NCI-H146 treated with DMSO at 0.1 percent for 48 hours (cell line): Measurements from ENCODE around the gene SLC25A23.
"Not testable (repeated sequence)": the region's sequence is repeated elsewhere in the genome, so short reads cannot be mapped to it uniquely, and the experiment has no call there.

Experiments used
- DNase-seq: peaks from one replicate; lab custom pipeline; 2025; ENCODE audit not compliant: unreplicated experiment; lab: John Stamatoyannopoulos, UW

The SLC25A23 gene

DNA sequence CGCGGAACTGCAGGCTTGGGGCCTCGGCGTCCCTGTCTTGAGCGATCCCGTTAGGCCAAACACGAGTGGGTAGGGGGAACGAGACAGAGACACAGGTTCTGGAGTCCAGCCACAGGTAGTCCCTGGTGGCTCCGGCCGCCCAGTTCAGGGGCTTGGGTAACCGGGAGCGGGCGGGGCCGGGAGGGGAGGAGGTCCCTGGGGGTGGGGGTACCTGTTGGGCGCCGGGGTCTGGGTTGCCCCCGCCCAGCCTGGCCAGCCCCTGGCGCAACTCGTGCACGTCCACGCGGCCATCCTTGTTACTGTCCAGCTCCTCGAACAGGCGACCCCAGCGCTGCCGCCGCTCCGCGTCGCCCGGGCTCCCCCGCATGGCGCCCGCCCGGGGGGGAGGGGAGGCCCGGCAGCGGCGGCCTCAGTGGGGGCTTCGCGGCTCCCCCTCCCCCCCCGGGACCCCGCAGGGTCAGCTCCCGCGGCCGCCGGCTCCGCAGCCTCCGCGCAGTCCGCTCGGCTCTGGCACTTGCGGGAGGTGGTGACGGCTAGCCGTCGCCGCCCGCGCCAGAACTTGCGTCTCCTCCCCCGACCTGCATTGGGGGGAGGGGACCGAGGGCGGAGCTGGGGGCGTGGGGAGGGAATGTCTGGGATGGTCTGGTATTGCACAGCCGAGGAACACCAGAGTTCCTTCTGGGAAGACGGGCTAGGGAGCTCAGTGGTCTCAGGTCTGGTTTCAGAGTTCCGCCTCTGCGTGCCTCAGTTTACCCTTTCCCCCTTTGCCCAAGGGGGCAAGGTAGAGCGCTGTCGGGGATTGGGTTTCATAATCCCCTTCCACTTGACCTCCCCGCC lies at the start of gene SLC25A23:
Gene SLC25A23 (minus strand): TSS at position 531 of the 837 bp plus-strand sequence. CDS start 164 bp downstream, at position 367.
- DNase-seq, result no peak

GRCh38 chr19:6508028-6508771 lies 48.6 kb upstream of the SLC25A23 start:
- not testable (repeated sequence) for DNase-seq

- DNase-seq, result no peak
These were observed 44.0 kb upstream of the SLC25A23 start for GRCh38 chr19:6503407-6504201.

GRCh38 chr19:6501740-6502648 lies 42.4 kb upstream of the SLC25A23 start, which contains the start of gene TUBB4A:
TUBB4A (minus strand) TSS chr19:6502309; CDS start chr19:6502212, 97 bp downstream.
- DNase-seq, result no peak

DNA sequence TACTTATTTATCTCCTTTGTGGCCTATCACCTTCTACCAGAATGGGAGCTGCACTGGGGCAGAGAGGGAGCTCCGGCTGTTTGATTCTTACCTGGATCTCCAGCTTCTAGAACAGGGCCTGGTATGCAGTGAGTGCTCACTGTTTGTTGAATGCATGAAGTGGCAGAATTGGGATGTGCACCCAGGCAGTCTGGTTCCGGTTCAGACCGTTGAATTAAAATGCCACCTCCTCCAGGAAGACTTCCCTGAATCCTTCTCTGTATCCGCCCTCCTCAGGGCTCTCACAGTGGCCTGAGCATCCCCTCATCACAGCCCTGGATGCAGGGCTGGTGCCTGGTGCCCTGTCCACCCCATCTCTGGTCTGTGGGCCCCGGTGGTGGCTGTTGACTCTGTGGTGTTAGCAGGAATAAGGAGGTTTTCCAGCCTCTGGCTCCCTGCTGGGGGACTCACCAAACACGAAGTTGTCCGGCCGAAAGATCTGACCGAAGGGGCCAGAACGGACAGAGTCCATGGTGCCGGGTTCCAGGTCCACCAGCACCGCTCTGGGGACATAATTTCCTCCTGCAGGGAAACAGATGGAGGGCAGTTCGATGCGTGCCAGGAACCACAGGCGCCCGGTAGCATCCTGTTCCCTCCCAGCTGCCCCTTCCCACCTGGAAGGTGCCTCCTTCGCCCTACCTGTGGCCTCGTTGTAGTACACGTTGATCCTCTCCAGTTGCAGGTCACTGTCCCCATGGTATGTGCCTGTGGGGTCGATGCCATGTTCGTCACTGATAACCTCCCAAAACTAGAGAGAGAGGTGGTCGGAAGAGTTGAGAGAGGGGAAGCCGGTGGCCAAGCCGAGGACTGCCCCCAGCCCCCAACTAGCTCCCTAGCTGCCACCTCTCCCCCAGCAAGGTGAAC lies 41.5 kb upstream of the SLC25A23 start:
- DNase-seq, result no peak

GRCh38 chr19:6499052-6499790 lies 39.6 kb upstream of the SLC25A23 start:
- no peak for DNase-seq

DNA sequence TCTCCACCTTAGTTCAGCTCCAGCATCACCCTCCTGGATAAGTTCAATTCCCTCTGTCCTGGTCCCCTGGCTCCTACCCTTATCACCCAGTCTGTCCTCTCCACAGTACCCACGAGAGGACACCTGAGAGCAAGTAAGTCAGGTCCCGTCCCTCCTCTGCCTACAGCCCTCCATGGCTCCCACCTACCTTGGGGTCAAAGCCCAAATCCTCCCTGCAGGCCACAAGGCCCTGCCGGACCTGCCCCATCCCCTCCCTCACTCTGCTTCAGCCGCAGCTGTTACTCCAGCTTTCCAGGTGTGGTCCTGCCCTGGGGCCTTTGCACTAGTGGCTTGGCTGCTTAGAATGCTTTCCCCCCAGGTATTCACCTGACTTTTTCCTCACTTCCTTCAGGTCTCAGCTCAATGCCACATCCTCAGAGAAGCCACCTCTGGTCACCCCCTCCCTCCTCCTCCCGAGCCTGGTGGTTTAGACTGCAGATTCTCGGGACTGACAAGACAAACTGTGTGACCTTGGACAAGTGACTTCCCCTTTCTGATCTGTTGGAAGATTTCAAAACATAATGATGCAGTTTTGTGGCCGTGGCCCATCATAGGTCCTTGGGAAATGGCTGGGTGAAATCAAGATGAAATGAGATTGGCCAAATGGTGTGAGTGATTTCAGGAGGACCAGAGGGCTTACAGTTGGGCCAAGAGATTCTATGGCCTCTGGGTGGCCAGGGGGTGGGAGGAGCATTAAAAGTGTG lies 38.9 kb upstream of the SLC25A23 start:
- no peak for DNase-seq

DNA sequence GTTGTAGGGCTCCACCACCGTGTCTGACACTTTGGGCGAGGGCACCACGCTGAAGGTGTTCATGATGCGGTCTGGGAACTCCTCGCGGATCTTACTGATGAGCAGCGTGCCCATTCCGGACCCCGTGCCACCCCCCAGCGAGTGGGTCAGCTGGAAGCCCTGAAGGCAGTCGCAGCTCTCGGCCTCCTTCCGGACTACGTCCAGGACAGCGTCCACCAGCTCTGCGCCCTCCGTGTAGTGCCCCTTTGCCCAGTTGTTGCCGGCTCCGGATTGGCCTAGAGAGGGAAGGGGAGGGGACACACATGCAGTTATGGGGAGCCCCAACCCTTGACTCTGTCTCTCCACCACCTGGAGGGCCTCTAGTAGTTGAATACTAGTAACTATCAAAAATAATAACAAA lies 36.4 kb upstream of the SLC25A23 start:
- no peak for DNase-seq

GRCh38 chr19:6494438-6495036 lies 34.9 kb upstream of the SLC25A23 start:
- DNase-seq, result no peak

- no peak for DNase-seq
These were observed 32.4 kb upstream of the SLC25A23 start for GRCh38 chr19:6491802-6492592.

- DNase-seq, result no peak
These were observed 30.5 kb upstream of the SLC25A23 start for GRCh38 chr19:6490134-6490533.

- no peak for DNase-seq
These were observed 29.9 kb upstream of the SLC25A23 start for GRCh38 chr19:6489278-6490061.

DNA sequence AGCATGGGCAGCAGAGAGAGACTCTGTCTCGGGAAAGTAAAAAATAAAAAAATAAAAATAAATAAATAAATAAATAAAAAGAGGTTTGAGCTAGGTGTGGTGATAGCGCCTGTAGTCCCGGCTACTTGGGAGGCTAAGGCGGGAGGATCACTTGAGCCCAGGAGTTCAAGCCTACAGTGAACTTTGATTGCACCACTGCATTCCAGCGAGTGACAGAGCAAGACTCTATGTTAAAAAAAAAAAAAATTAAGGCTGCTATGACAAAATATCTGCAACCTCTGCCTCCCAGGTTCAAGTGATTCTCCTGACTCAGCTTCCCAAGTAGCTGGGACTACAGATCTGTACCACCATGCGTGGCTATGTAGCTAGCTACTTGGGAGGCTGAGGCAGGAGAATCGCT lies 25.2 kb upstream of the SLC25A23 start:
- no peak for DNase-seq

DNA sequence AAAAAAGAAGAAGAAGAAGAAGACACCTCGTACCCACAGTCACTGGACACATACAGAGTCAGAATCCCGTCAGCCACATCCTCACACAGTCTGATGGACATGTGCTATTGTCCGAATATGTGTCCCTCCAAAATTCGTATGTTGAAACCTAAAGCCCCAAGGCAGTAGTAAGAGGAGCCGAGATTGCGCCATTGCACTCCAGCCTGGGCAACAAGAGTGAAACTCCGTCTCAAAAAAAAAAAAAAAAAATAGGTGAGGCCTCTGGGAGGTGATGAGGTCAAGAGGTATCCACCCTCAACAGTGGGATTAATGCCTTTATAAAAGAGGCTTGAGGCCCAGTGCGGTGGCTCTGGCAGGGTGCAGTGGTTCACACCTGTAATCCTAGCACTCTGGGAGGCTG lies 24.6 kb upstream of the SLC25A23 start:
- DNase-seq, result no peak

GRCh38 chr19:6483235-6483634 lies 23.6 kb upstream of the SLC25A23 start:
- no peak for DNase-seq

DNA sequence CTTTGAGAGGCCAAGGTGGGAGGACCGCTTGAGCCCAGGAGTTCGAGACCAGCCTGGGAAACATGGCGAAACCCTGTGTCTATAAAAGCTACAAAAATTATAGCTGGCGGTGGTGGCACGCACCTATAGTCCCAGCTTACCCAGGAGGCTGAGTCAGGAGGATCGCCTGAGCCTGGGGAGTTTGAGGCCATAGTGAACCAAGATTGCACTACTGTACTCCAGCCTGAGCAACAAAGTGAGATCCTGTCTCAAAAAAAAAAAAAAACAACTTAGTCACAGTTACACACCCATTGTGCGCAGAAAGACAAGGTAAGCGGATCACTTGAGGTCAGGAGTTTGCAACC lies 22.7 kb upstream of the SLC25A23 start:
- no peak for DNase-seq
